Right lobe of liver (tissue), 4 donors: ENCODE data around the gene PRKCD.

ENCODE experiments used
- POLR2A ChIP-seq: fragments of 450-650 bp; IDR thresholded peaks from one replicate; pipeline ENCODE4 v1.6.1; 2017; ENCODE audit warnings: antibody characterized with exemption, mild to moderate bottlenecking
- TF ChIP-seq, protein P1 (sequence below), 4 donors: fragments of 200-600 bp in 3 of 4; fragments of 450-650 bp in 1 of 4; IDR thresholded peaks; one replicate each; pipeline versions ENCODE4 v1.5.1 to v1.8.0; 2016 to 2022; ENCODE audit warnings: antibody characterized with exemption in 4 of 4, mild to moderate bottlenecking in 2 of 4
- donor health status: DM: no; HTN: no; CAD: no.
- donor health status: DM: no; HTN: no; CAD: no.
- donor health status: DM: no; HTN: yes; CAD: no.

DNA sequence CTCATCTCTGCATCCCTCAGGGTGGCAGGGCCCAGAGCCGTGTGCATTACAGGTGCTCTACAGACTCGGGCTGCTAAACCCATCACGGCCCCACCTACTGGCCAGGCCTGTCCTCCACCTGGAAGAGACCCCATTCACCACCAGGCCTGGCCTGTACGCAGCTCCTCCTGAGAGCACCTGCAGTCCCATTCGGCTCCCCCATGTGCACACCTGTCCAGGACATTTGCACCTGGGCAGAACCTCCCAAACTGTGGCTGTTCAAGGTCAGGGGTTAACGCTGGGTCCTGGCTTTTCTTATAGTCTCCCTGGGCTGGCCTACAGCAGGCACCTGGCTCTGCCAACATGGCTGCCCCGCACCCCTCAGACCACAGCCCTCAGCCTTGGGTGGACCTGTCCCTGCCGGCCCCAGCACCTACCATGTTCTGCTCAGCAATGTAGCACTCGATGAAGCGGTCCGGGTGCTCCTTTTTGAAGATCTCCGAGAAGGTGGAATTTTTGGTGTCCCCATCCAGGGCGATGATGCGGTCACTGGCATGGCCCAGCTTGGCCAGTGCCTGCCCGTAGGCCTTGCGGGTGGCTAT lies 69.1 kb downstream of the PRKCD start:
- TF ChIP-seq POLR2A: no peak
- TF ChIP-seq, protein P1, sequence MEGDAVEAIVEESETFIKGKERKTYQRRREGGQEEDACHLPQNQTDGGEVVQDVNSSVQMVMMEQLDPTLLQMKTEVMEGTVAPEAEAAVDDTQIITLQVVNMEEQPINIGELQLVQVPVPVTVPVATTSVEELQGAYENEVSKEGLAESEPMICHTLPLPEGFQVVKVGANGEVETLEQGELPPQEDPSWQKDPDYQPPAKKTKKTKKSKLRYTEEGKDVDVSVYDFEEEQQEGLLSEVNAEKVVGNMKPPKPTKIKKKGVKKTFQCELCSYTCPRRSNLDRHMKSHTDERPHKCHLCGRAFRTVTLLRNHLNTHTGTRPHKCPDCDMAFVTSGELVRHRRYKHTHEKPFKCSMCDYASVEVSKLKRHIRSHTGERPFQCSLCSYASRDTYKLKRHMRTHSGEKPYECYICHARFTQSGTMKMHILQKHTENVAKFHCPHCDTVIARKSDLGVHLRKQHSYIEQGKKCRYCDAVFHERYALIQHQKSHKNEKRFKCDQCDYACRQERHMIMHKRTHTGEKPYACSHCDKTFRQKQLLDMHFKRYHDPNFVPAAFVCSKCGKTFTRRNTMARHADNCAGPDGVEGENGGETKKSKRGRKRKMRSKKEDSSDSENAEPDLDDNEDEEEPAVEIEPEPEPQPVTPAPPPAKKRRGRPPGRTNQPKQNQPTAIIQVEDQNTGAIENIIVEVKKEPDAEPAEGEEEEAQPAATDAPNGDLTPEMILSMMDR (IDR thresholded peaks at IDR 0.05): no peak
